ENCODE measurements around the gene SLC25A3. TPM values are rescaled to one million over a fixed set of nuclear protein-coding genes. Genes with fewer than 3 reads are reported as not detected.

The SLC25A3 gene
- total RNA-seq, 6 donors from 2014 or later, result 185 to 483 (median 347) TPM

GRCh38 chr12:98645572-98646067 lies 52.1 kb downstream of the SLC25A3 start:
- peak in 1 of 2 donors; percentile 33 for DNase-seq
- Histone ChIP-seq H3K27me3 (no peaks in the 10 kb centered on the region), H3K36me3 (peaks cover 10 to 24% (median 13%) of the 10 kb centered on the region in 4 donors), H3K27ac (peak overlapping the region; percentile 86 to 96 (median 95)), H3K4me3 (peak overlapping the region; percentile 78 to 99 (median 88)), H3K4me1 (peaks cover 7 to 27% (median 16%) of the 10 kb centered on the region in 4 donors), H3K9me3 (no peaks in the 10 kb centered on the region)
- no peak for TF ChIP-seq POLR2A (IDR thresholded peaks at IDR 0.05)
- no peak for TF ChIP-seq EP300 (IDR thresholded peaks at IDR 0.05)
- no peak for TF ChIP-seq POLR2AphosphoS5 (IDR thresholded peaks at IDR 0.05)
- no peak for TF ChIP-seq CTCF (IDR thresholded peaks at IDR 0.05)
- peak; percentile 5 to 11 for ATAC-seq (ENCODE audit: low FRiP score in 2 of 2)
- 0% methylated on average over 9 to 14 of the region's 24 CpGs for WGBS, 2 donors

GRCh38 chr12:98646294-98647090 lies 53.0 kb downstream of the SLC25A3 start:
- H3K4me3 ChIP-seq, result peak overlapping the region in 3 of 4 donors; percentile 78 to 92 (median 84)
- peaks cover 7 to 27% (median 16%) of the 10 kb centered on the region in 4 donors for H3K4me1 ChIP-seq
- peak overlapping the region in 2 of 4 donors; percentile 50 to 94 for H3K27ac ChIP-seq
- DNase-seq (no peak), ATAC-seq (ENCODE audit: low FRiP score in 2 of 2) (no peak)
- no peaks in the 10 kb centered on the region for H3K9me3 ChIP-seq
- TF ChIP-seq CTCF (IDR thresholded peaks at IDR 0.05) (peak in 1 of 6 experiments; percentile 12), POLR2AphosphoS5 (IDR thresholded peaks at IDR 0.05) (no peak)
- 4% methylated on average over 8 of the region's 8 CpGs for WGBS, 2 donors
- H3K27me3 ChIP-seq, result no peaks in the 10 kb centered on the region
- peaks cover 12 to 33% (median 16%) of the 10 kb centered on the region in 4 donors for H3K36me3 ChIP-seq

GRCh38 chr12:98651328-98651727 lies 57.8 kb downstream of the SLC25A3 start:
- no peaks in the 10 kb centered on the region for H3K9me3 ChIP-seq
- no peak for TF ChIP-seq EP300 (IDR thresholded peaks at IDR 0.05)
- TF ChIP-seq CTCF (IDR thresholded peaks at IDR 0.05), result no peak
- no peak for TF ChIP-seq POLR2AphosphoS5 (IDR thresholded peaks at IDR 0.05)
- TF ChIP-seq POLR2A (IDR thresholded peaks at IDR 0.05), result no peak
- H3K4me3 ChIP-seq, result no peak overlapping the region
- ATAC-seq (ENCODE audit: low FRiP score in 2 of 2), result no peak
- no peak overlapping the region for H3K27ac ChIP-seq
- peaks cover 4 to 11% (median 7%) of the 10 kb centered on the region in 4 donors for H3K4me1 ChIP-seq
- H3K27me3 ChIP-seq, result no peaks in the 10 kb centered on the region
- no peak for DNase-seq
- H3K36me3 ChIP-seq, result peaks cover 12 to 57% (median 19%) of the 10 kb centered on the region in 4 donors

- no peaks in the 10 kb centered on the region for H3K27me3 ChIP-seq
- ATAC-seq (ENCODE audit: low FRiP score in 2 of 2) (peak in 1 of 2 donors; percentile 61), DNase-seq (no peak)
- 93 to 96% methylated on average over 1 of the region's 1 CpG for WGBS, 2 donors
- TF ChIP-seq EP300 (IDR thresholded peaks at IDR 0.05) (no peak), CTCF (IDR thresholded peaks at IDR 0.05) (peak in 5 of 6 experiments; percentile 30 to 67 (median 41))
- peaks cover 0 to 3% (median 0%) of the 10 kb centered on the region in 4 donors for H3K4me1 ChIP-seq
- H3K4me3 ChIP-seq, result no peak overlapping the region
- peaks cover 13 to 75% (median 26%) of the 10 kb centered on the region in 4 donors for H3K36me3 ChIP-seq
- no peaks in the 10 kb centered on the region for H3K9me3 ChIP-seq
- H3K27ac ChIP-seq, result no peak overlapping the region
Measured at GRCh38 chr12:98653866-98654493, 60.5 kb downstream of the SLC25A3 start.

Small RNAs within 50 kb of the gene (small RNA-seq; reads per million reads assigned to genes)
- gene SNORA53, result 2.0 to 12.8 (median 4.4) reads per million in 4 donors

Other genes with a start within 250 kb of the SLC25A3 start
- gene TMPO, start 78.1 kb upstream of the SLC25A3 start, total RNA-seq, result 100 to 1,000 TPM in 2 of 6 donors, 10 to 100 TPM in 4; 40.0 to 124 (median 67.4) TPM
- 10 to 100 TPM in 3 of 6 donors, 1 to 10 TPM in 3; 1.0 to 17.8 (median 11.2) TPM for gene IKBIP, start 51.1 kb downstream of the SLC25A3 start, total RNA-seq
- 10 to 100 TPM; 11.1 to 25.9 (median 17.7) TPM for gene APAF1, start 51.6 kb downstream of the SLC25A3 start, total RNA-seq